ENCODE data around the gene ALG1L2. TPM values are rescaled to one million over a fixed set of nuclear protein-coding genes. Genes with fewer than 3 reads are reported as not detected.
"Not testable (repeated sequence)": the region's sequence is repeated elsewhere in the genome, so short reads cannot be mapped to it uniquely, and the experiment has no call there.

ALG1L2 gene
- total and polyA plus RNA-seq, 2 of the 4 experiments (the other 2 are of a cell fraction) = not detected

DNA sequence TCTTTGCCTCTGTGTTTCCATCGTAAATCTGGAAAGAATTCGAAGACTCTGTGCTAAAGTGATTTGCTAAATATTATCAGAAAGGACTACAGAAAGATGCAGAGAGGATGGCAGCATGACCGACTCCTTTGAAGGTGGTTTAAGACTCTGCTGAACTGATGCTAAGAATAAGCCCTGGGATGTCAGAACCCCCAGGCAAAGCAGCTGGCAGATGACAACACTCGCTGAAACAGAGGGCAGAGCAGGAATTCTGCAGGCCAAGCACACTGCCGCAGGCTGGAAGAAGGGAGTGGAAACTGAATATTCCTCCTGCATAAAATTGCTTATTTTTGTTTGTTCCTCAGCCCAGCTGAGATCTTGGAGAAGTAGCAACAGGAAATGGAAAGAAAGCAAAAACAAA lies 29.3 kb upstream of the ALG1L2 start:
- H4K91ac ChIP-seq (ENCODE audit: insufficient read depth, low read depth, low read length) = not testable (repeated sequence)

DNA sequence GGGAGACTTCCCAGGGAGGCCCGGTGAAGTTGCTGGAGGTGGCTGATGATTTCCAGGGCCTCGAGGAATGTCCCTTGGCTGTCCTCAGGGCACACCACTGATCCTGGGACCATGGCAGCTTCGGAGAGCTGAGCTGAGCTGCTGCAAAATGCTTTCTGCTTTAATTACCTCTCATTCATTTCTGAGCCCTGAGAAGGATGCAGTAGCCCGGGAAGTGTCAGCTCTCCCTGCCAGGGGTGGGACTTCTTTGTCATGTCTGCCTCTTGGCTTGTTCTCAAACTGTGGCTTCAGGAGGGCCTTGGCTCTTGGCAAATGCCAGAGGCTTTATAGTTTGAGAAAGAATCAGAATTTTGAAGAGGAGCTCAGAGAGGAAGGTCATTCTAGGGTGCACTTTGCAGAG lies 28.7 kb upstream of the ALG1L2 start:
- H3K4me1 ChIP-seq (ENCODE audit: control insufficient read depth, insufficient read depth, low read length); H4K8ac ChIP-seq (ENCODE audit: low read depth in 2 of 2, low read length in 2 of 2); H4K5ac ChIP-seq (ENCODE audit: low read depth, low read length); H3K56ac ChIP-seq (ENCODE audit: extremely low read depth, insufficient read depth, low read length); H3K4ac ChIP-seq (ENCODE audit: low read depth, low read length); H2AK9ac ChIP-seq (replicated peaks; ENCODE audit: low read depth, low read length, poor library complexity); H3K27me3 ChIP-seq (ENCODE audit: control insufficient read depth, insufficient read depth, low read length); dilution Hi-C loops (cut with HindIII; ENCODE audit: low sequenced_read_pairs, unreplicated experiment); in situ Hi-C loops (cut with MboI; ENCODE audit: low sequenced_read_pairs); H3K27ac ChIP-seq (ENCODE audit: insufficient read depth, low read length); H4K20me1 ChIP-seq (ENCODE audit: insufficient read depth, low read length); H2BK5ac ChIP-seq (ENCODE audit: low read depth, low read length, poor library complexity, severe bottlenecking); H3K79me1 ChIP-seq (ENCODE audit: low read depth in 1 of 2, low read length in 2 of 2); DNase-seq; H3K9me1 ChIP-seq (ENCODE audit: insufficient read depth, low read length); H4K91ac ChIP-seq (ENCODE audit: insufficient read depth, low read depth, low read length); H3K23ac ChIP-seq (ENCODE audit: low read depth, low read length); CTCF ChIA-PET; intact Hi-C loops (cut with micrococcal nuclease); H3K14ac ChIP-seq (replicated peaks; ENCODE audit: low read depth, low read length); H2AFZ ChIP-seq (replicated peaks; ENCODE audit: low read length, poor library complexity); H2AK5ac ChIP-seq (ENCODE audit: low read depth, low read length); H3K9ac ChIP-seq (ENCODE audit: low read depth, low read length); H2BK20ac ChIP-seq (ENCODE audit: low read depth, low read length); H3K4me2 ChIP-seq (ENCODE audit: low read depth, low read length); H3K4me3 ChIP-seq (ENCODE audit: insufficient read depth, low read depth, low read length); H2BK120ac ChIP-seq (ENCODE audit: low read depth, low read length); H3K18ac ChIP-seq (ENCODE audit: low read depth, low read length); H3K36me3 ChIP-seq (ENCODE audit: control insufficient read depth, insufficient read depth, low read length); H2BK15ac ChIP-seq (ENCODE audit: low read depth, low read length); POLR2A ChIA-PET (ENCODE audit: unreplicated experiment); ATAC-seq (ENCODE audit: low read depth); BruUV-seq (replicated peaks); H3K9me3 ChIP-seq (ENCODE audit: control insufficient read depth, insufficient read depth, low read length): not testable (repeated sequence)
- no CpG with 5 or more reads among the region's 4 CpGs for WGBS, 2 experiments (ENCODE audit: extremely low coverage in 2 of 2, insufficient read length in 1 of 2)

More for the DNA sequence above, 29.3 kb upstream of the ALG1L2 start:
- H4K5ac ChIP-seq (ENCODE audit: low read depth, low read length); POLR2A ChIA-PET (ENCODE audit: unreplicated experiment); H2BK15ac ChIP-seq (ENCODE audit: low read depth, low read length); H2BK120ac ChIP-seq (ENCODE audit: low read depth, low read length); H3K18ac ChIP-seq (ENCODE audit: low read depth, low read length); ATAC-seq (ENCODE audit: low read depth); H3K23ac ChIP-seq (ENCODE audit: low read depth, low read length); H3K27me3 ChIP-seq (ENCODE audit: control insufficient read depth, insufficient read depth, low read length); H3K79me1 ChIP-seq (ENCODE audit: low read depth in 1 of 2, low read length in 2 of 2); H2AK9ac ChIP-seq (replicated peaks; ENCODE audit: low read depth, low read length, poor library complexity); H3K9me1 ChIP-seq (ENCODE audit: insufficient read depth, low read length); H3K4me3 ChIP-seq (ENCODE audit: insufficient read depth, low read depth, low read length); H3K9ac ChIP-seq (ENCODE audit: low read depth, low read length); H3K4me1 ChIP-seq (ENCODE audit: control insufficient read depth, insufficient read depth, low read length); CTCF ChIA-PET; H4K20me1 ChIP-seq (ENCODE audit: insufficient read depth, low read length); DNase-seq; H2BK20ac ChIP-seq (ENCODE audit: low read depth, low read length); H2AK5ac ChIP-seq (ENCODE audit: low read depth, low read length); H3K9me3 ChIP-seq (ENCODE audit: control insufficient read depth, insufficient read depth, low read length); H3K4me2 ChIP-seq (ENCODE audit: low read depth, low read length); intact Hi-C loops (cut with micrococcal nuclease); H3K56ac ChIP-seq (ENCODE audit: extremely low read depth, insufficient read depth, low read length); H4K8ac ChIP-seq (ENCODE audit: low read depth in 2 of 2, low read length in 2 of 2); H3K14ac ChIP-seq (replicated peaks; ENCODE audit: low read depth, low read length); BruUV-seq (replicated peaks); dilution Hi-C loops (cut with HindIII; ENCODE audit: low sequenced_read_pairs, unreplicated experiment); H3K4ac ChIP-seq (ENCODE audit: low read depth, low read length); H2BK5ac ChIP-seq (ENCODE audit: low read depth, low read length, poor library complexity, severe bottlenecking); H3K27ac ChIP-seq (ENCODE audit: insufficient read depth, low read length); H2AFZ ChIP-seq (replicated peaks; ENCODE audit: low read length, poor library complexity); H3K36me3 ChIP-seq (ENCODE audit: control insufficient read depth, insufficient read depth, low read length); in situ Hi-C loops (cut with MboI; ENCODE audit: low sequenced_read_pairs): not testable (repeated sequence)
- whole genome bisulfite sequencing, 2 experiments (ENCODE audit: extremely low coverage in 2 of 2, insufficient read length in 1 of 2) = 67% methylated on average over 1 of the region's 5 CpGs; no CpG with 5 or more reads in 1 of the 2 experiments
